Stomach smooth muscle (tissue), 2 donors: Measurements from ENCODE around the gene SHISA5.

Experiments used
- H3K27ac ChIP-seq: one replicate; pipeline ENCODE4 v1.7.0; 2013; ENCODE audit warnings: mild to moderate bottlenecking, low read length, inconsistent platforms
- H3K27me3 ChIP-seq, 2 donors: one replicate each; pipeline ENCODE4 v1.7.0; 2013; ENCODE audit warnings: low read length in 2 of 2; ENCODE audit not compliant: insufficient read depth in 2 of 2, control insufficient read depth in 1 of 2
- H3K36me3 ChIP-seq, 2 donors: one replicate each; pipeline ENCODE4 v1.7.0; 2013; ENCODE audit warnings: low read length in 2 of 2; ENCODE audit not compliant: control insufficient read depth in 2 of 2, insufficient read depth in 2 of 2
- H3K4me1 ChIP-seq: one replicate; pipeline ENCODE4 v1.7.0; 2013; ENCODE audit warnings: low read length; ENCODE audit not compliant: control insufficient read depth, insufficient read depth
- H3K4me3 ChIP-seq, 2 donors: one replicate each; pipeline ENCODE4 v1.7.0; 2013; ENCODE audit warnings: low read length in 2 of 2
- H3K9ac ChIP-seq, 2 donors: one replicate each; pipeline ENCODE4 v1.7.0; 2013; ENCODE audit warnings: low read length in 2 of 2, mild to moderate bottlenecking in 1 of 2
- H3K9me3 ChIP-seq, 2 donors: one replicate each; pipeline ENCODE4 v1.7.0; 2013; ENCODE audit warnings: low read length in 2 of 2; ENCODE audit not compliant: control insufficient read depth in 2 of 2
- donor health status: healthy.
- donor health status: Pancreatic carcinoma.

The SHISA5 gene

DNA sequence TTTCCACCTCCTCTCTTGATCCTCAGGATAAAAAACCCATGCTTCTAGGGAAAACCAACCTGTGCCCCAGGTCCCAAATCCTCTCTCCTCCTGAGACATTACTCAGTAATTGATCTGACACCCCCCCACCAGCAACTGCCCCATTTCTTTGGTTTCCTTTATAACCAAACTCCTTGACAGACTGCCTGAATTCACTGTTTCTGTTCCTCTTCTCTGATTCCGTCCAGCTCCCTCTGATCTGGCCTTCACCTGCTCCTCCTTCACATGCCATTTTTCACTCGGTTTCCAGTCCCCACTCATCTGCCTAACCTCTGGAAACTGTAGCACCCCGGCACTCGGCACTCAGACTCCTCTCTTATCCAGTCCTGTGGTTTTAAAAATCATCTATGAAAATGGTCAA lies 66.2 kb downstream of the SHISA5 start:
- no peak overlapping the region for H3K9ac ChIP-seq
- no peaks in the 10 kb centered on the region for H3K9me3 ChIP-seq
- H3K4me3 ChIP-seq = no peak overlapping the region
- peaks cover 11 to 13% of the 10 kb centered on the region in 2 donors for H3K36me3 ChIP-seq
- peaks cover 61% of the 10 kb centered on the region for H3K4me1 ChIP-seq
- no peaks in the 10 kb centered on the region for H3K27me3 ChIP-seq
- H3K27ac ChIP-seq = no peak overlapping the region

DNA sequence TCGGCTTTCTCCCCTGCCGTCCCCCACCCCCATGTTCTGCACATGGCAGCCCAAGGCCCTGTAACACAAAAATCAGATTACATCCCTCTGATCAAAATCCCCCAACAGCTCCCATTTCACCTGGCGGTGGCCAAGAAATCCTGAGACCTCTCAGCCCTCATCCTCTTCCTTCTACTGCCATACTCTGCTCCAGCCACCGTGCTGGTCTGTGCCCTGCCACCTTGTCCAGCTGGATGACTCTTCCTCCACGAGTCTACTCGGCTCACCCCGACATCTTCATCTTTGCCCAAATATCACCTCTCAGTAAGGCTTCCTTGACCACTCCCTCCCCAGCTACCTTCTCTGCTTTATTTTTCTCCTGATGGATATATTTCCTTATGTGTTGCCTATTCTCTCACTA lies 67.1 kb downstream of the SHISA5 start:
- Histone ChIP-seq H3K9ac (no peak overlapping the region), H3K4me3 (no peak overlapping the region), H3K27me3 (no peaks in the 10 kb centered on the region), H3K4me1 (peaks cover 63% of the 10 kb centered on the region), H3K9me3 (no peaks in the 10 kb centered on the region), H3K36me3 (peaks cover 14 to 15% of the 10 kb centered on the region in 2 donors), H3K27ac (no peak overlapping the region)

DNA sequence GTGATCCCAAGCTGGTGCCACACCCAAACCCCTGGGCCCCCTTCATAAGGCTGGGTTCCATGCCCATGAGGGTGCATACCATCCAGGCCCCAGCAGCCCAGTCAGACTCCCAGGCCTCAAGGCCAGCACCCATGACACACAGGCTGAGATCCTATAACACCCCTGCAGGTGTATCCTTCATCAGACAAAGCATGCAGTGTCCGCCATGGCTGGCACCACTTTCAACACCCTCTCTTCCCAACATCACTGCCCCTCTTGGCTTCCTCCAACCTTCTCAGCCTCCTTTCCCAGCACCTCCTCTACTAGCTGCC lies 67.5 kb downstream of the SHISA5 start:
- Histone ChIP-seq H3K4me3 (no peak overlapping the region), H3K27ac (peak overlapping the region; percentile 31), H3K4me1 (peaks cover 62% of the 10 kb centered on the region), H3K9me3 (no peaks in the 10 kb centered on the region), H3K36me3 (peaks cover 12 to 15% of the 10 kb centered on the region in 2 donors), H3K27me3 (no peaks in the 10 kb centered on the region), H3K9ac (no peak overlapping the region)

DNA sequence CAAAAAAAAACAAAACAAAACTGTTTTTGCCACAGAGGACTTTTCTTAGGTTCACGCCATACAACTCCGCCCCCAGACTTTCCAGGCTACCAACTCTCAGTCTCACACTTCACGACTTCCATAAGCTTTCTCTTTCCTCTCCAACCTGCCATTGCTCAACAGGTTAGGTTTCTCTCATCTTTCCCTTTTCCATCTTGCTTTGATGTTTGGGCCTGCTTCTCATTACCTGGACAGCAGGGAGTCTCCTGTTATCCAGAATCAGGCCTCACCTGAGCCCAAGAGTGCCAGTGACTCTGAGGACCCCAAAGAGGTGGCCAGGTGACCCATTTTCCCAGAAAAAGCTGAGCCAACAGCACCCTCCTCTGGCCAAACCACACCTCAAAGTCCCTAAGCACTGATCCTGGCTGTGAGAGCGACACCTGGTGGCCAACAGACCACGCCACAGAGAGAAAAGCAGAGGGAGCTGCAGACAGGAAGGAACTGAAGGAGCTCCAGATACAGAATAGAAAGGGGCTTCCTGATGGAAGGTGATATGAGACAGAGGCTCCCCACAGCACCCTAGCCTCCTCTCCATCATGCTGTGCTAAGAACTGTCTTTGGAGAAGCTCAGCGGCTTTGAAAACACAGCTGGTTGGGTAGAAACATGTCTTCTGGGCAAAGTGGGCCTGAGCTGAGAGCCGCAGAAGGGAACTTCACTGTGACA lies 68.0 kb downstream of the SHISA5 start:
- Histone ChIP-seq H3K9ac (peak overlapping the region in 1 of 2 donors; percentile 36), H3K9me3 (no peaks in the 10 kb centered on the region), H3K27me3 (no peaks in the 10 kb centered on the region), H3K27ac (peak overlapping the region; percentile 70), H3K4me1 (peaks cover 59% of the 10 kb centered on the region), H3K4me3 (no peak overlapping the region), H3K36me3 (peaks cover 12 to 15% of the 10 kb centered on the region in 2 donors)

DNA sequence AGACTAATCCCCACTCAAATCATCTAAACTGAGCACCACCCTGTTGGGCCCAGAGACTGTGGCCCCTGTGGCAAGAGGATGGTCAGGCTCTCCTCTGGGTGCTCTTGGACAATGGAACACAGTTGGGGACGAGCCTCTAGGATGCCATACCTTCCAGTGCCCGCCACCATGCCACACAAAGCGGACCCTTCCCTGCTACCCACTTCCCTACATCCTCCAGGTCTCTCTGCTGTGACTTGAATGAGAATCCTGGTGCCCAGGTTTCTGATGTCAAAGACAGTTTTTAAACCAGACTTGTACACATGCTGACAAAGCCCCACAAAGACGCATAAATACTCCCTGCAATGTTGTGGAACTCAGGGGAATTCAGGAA lies 68.8 kb downstream of the SHISA5 start:
- Histone ChIP-seq H3K9ac (peak overlapping the region in 1 of 2 donors; percentile 36), H3K4me1 (peaks cover 62% of the 10 kb centered on the region), H3K27ac (peak overlapping the region; percentile 70)

DNA sequence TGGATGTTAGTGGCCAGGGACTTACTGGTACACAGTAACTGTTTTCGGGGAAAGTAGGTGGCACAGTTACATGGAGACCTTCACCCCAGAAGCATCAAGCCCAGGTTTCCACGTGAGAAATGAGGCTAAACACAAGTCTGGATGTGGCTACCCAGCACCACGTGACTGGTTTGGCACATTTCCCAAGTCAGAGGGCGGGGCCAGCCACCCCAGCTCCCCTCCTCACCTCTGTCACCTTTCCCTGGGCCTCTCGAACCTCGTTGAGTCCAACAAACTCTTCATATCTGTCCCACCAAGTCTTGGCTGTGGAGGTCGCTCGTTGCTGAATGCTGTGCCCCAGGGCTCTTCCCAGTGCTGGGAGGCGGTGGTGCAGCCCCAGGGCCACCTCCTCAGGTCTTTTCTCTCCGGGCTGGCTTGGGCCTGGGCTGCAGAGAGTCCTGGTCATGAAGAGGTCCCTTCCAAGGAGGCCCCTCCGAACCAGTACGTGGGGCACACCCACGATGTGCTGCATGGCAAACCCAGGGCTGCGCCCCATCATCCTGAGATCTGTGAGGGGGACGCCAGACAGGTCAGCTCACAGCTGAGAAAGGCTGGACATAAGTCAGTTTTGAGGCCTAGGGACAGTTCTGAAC lies 69.3 kb downstream of the SHISA5 start:
- Histone ChIP-seq H3K4me3 (no peak overlapping the region), H3K9ac (peak overlapping the region in 1 of 2 donors; percentile 51), H3K9me3 (no peaks in the 10 kb centered on the region), H3K4me1 (peaks cover 64% of the 10 kb centered on the region), H3K27ac (peak overlapping the region; percentile 70), H3K27me3 (no peaks in the 10 kb centered on the region), H3K36me3 (peaks cover 12 to 15% of the 10 kb centered on the region in 2 donors)

More for the DNA sequence above, 68.8 kb downstream of the SHISA5 start:
- peaks cover 12 to 15% of the 10 kb centered on the region in 2 donors for H3K36me3 ChIP-seq
- H3K27me3 ChIP-seq = no peaks in the 10 kb centered on the region
- no peaks in the 10 kb centered on the region for H3K9me3 ChIP-seq
- no peak overlapping the region for H3K4me3 ChIP-seq

DNA sequence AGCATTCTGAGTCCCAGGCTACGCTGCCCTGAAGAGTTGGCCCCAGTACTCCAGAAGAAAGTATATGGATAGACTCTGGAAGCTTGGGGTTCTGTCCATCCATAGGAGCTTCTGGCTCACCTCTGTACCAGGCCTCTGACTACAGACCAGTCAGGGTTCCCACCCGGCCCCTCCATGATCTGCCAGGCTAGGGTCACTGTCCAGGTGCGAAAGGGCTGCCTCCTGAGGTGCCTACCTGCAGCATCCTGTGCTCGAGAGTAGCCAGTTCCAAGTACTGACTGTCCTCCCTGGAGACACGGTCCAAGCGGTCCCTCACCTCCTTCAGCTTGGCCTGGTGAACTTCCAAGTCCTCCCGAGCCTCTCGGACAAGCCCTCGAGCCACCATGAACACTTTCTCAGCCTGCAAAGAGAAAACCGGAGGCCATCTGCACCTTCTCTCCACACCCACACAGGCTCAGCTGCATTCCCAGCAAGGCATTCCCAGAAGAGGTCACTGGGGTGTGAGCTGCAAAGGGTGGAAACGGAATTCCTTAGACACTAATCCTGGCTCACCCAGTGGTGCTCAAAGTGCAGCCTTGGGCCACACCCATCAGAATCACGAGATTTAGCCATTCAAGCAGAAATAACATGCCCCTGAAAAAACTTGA lies 70.4 kb downstream of the SHISA5 start:
- H3K9ac ChIP-seq = no peak overlapping the region
- H3K27ac ChIP-seq = peak overlapping the region; percentile 70
- H3K4me3 ChIP-seq = peak overlapping the region in 1 of 2 donors; percentile 40
- peaks cover 54% of the 10 kb centered on the region for H3K4me1 ChIP-seq
- H3K27me3 ChIP-seq = no peaks in the 10 kb centered on the region
- H3K9me3 ChIP-seq = no peaks in the 10 kb centered on the region
- H3K36me3 ChIP-seq = peaks cover 12 to 15% of the 10 kb centered on the region in 2 donors

DNA sequence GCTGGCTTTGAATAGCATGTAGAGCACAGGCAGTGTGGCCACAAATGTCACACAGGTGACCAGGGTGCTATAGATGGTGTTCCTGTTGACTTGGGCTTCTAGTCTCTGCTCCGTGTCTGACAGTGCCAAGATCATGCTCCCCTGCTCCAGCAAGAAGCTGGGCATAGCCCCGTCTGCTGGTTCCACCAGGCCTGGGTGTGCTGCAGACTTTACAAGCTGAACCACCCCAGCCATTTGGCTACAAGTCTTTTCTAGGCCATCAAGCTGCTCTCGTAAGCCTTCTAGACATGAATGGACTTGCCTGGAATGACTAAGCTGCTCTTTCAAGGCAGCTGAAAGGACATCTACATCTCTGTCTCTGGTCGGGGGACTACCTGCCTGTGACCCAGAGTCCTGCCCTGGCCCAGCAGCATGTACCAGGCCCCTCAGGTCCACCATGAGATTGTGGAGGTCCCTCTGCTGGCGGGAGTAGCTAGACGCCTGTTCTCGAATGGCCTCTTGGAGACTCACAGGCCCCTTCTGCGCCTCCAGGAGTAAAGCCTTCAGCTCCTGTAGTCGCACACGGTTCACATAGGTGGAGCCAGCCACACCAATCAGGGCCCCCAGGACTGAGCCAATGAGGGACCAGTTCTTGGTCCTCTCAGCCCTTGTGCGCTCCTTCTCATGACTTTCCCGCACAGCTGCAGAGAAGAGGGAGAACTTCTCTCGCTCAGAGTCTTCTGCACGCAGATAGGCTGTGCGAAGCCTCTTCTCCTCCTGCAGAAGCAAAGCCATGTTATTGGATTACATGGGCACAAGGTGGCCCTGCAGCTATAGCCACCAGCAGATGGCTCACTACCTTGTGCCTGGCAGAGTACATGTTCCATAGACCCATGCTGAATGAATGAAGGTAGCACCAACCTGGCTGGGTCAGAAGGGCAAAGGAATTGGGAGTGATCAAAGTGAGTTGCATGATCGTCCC lies 71.3 kb downstream of the SHISA5 start:
- Histone ChIP-seq H3K4me1 (peaks cover 62% of the 10 kb centered on the region), H3K9me3 (no peaks in the 10 kb centered on the region), H3K27ac (peak overlapping the region; percentile 92), H3K27me3 (no peaks in the 10 kb centered on the region), H3K36me3 (peaks cover 12 to 15% of the 10 kb centered on the region in 2 donors), H3K4me3 (peak overlapping the region in 1 of 2 donors; percentile 40), H3K9ac (no peak overlapping the region)

DNA sequence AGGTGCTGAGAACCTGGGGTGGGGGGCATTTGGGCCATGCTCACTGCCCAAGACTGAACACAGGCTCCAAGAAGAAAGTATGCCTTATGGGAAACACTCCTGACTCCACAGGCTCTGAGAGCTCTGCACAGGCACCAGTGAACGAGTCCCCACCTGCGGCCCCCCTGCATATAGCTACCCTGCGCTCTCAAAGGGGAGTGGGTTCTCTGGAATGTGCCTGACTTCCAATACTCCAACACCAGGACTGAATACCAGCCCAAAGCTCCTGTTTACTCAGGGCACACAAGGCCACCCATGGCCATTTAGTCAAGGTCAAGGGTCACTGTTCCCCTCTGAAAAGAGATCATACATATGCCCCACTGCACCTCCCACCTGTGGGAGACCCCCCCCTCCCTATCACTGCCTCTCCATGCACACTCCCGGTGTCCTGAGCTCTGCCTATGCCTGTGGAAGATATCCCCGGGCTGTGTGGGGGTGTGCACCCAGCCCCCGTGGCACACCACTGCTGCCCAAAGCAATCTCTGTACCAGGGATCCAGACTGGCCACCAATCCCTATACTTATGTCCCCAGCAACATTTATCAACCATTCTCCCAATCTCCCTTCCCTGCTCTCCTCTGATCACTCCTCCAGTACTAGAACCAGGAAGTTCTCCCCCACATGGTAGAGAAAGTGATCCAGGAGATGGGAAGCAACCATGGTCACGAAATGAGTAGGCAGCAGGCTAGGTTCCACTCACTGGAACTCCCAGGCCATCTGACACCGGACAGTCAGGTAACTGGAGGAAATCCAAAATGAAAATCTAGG lies 72.5 kb downstream of the SHISA5 start:
- Histone ChIP-seq H3K4me1 (peaks cover 74% of the 10 kb centered on the region), H3K9me3 (no peaks in the 10 kb centered on the region), H3K36me3 (peaks cover 12 to 15% of the 10 kb centered on the region in 2 donors), H3K27me3 (no peaks in the 10 kb centered on the region), H3K27ac (peak overlapping the region; percentile 92), H3K9ac (no peak overlapping the region), H3K4me3 (no peak overlapping the region)
